ENCODE data around the gene LMTK3.

LMTK3 gene

GRCh38 chr19:48509467-48510194, 2.0 kb downstream of the LMTK3 start:
- no peak overlapping the region for H3K27ac ChIP-seq
- DNase-seq (ENCODE audit: low read depth, low spot score), result no peak

- DNase-seq (ENCODE audit: low read depth, low spot score), result no peak
- no peak overlapping the region for H3K27ac ChIP-seq
Observed at GRCh38 chr19:48508729-48509411, 2.8 kb downstream of the LMTK3 start.

- H3K27ac ChIP-seq, result no peak overlapping the region
- DNase-seq (ENCODE audit: low read depth, low spot score), result no peak
Observed at GRCh38 chr19:48507911-48508439, 3.7 kb downstream of the LMTK3 start.

- DNase-seq (ENCODE audit: low read depth, low spot score), result no peak
- H3K27ac ChIP-seq, result no peak overlapping the region
Observed at GRCh38 chr19:48506138-48506733, 5.4 kb downstream of the LMTK3 start.

GRCh38 chr19:48502350-48503018, 9.2 kb downstream of the LMTK3 start:
- DNase-seq (ENCODE audit: low read depth, low spot score), result no peak

GRCh38 chr19:48501494-48502349, 9.9 kb downstream of the LMTK3 start:
- DNase-seq (ENCODE audit: low read depth, low spot score), result peak; percentile 84
- peak overlapping the region; percentile 60 for H3K27ac ChIP-seq

More at GRCh38 chr19:48502350-48503018, 9.2 kb downstream of the LMTK3 start:
- H3K27ac ChIP-seq, result peak overlapping the region; percentile 60

GRCh38 chr19:48500830-48501493, 10.7 kb downstream of the LMTK3 start:
- DNase-seq (ENCODE audit: low read depth, low spot score), result no peak
- peak overlapping the region; percentile 60 for H3K27ac ChIP-seq

- H3K27ac ChIP-seq, result no peak overlapping the region
- DNase-seq (ENCODE audit: low read depth, low spot score), result no peak
Observed at GRCh38 chr19:48499316-48500090, 12.1 kb downstream of the LMTK3 start.

- no peak overlapping the region for H3K27ac ChIP-seq
- DNase-seq (ENCODE audit: low read depth, low spot score), result no peak
Observed at GRCh38 chr19:48498595-48499311, 12.9 kb downstream of the LMTK3 start.

GRCh38 chr19:48497728-48498594, 13.7 kb downstream of the LMTK3 start:
- no peak overlapping the region for H3K27ac ChIP-seq
- no peak for DNase-seq (ENCODE audit: low read depth, low spot score)

GRCh38 chr19:48496959-48497727, 14.5 kb downstream of the LMTK3 start:
- H3K27ac ChIP-seq, result no peak overlapping the region
- no peak for DNase-seq (ENCODE audit: low read depth, low spot score)

GRCh38 chr19:48495396-48495795, 16.2 kb downstream of the LMTK3 start:
- no peak for DNase-seq (ENCODE audit: low read depth, low spot score)
- peak overlapping the region; percentile 12 for H3K27ac ChIP-seq

GRCh38 chr19:48493718-48494401, 17.8 kb downstream of the LMTK3 start:
- no peak for DNase-seq (ENCODE audit: low read depth, low spot score)
- peak overlapping the region; percentile 63 for H3K27ac ChIP-seq

- DNase-seq (ENCODE audit: low read depth, low spot score), result peak; percentile 88
- H3K27ac ChIP-seq, result peak overlapping the region; percentile 63
Observed at GRCh38 chr19:48492925-48493717, 18.5 kb downstream of the LMTK3 start.

- no peak for DNase-seq (ENCODE audit: low read depth, low spot score)
- H3K27ac ChIP-seq, result no peak overlapping the region
Observed at GRCh38 chr19:48491793-48492123, 19.9 kb downstream of the LMTK3 start.

Measured in epithelial cell of prostate (primary cell).